ENCODE measurements around the gene ARPC3. TPM values are rescaled to one million over a fixed set of nuclear protein-coding genes. Genes with fewer than 3 reads are reported as not detected.
A peak's percentile ranks its signal among the peaks of the same experiment; 100 is the strongest.

ARPC3 gene
- total and polyA plus RNA-seq, 9 of the 15 experiments (the other 6 are each of a cell fraction or from before 2014, with no cell fraction given) = 74.2 to 575 (median 345) TPM

- TF ChIP-seq THAP12 (CRISPR knock-in tag; IDR thresholded peaks at IDR 0.05) (no peak), HDAC1 (IDR thresholded peaks at IDR 0.05) (peak; percentile 35 to 96; a peak in 2 of 4 replicates), TRIM24 (IDR thresholded peaks at IDR 0.05) (0 out of 4 replicates have a peak, but pooled peaks of 1 of the 2 experiments have one; percentile 9), ZBTB7A (IDR thresholded peaks at IDR 0.05; ENCODE audit: borderline replicate concordance, control insufficient read depth, low read depth, low read length) (peak; percentile 81; the same call in 1 of the 2 replicates), ZNF311 (CRISPR knock-in tag; IDR thresholded peaks at IDR 0.05) (no peak), CTCFL (IDR thresholded peaks at IDR 0.05; ENCODE audit: borderline replicate concordance, insufficient read depth, low read depth, low read length, poor library complexity, severe bottlenecking) (peak; percentile 91), TRIM25 (IDR thresholded peaks at IDR 0.05; ENCODE audit: borderline replicate concordance) (no peak), SMAD3 (CRISPR knock-in tag; conservative IDR thresholded peaks at IDR 0.05) (no peak), SRSF7 (optimal IDR thresholded peaks at IDR 0.05; ENCODE audit: low read depth, low read length) (no peak), YY1 (IDR thresholded peaks at IDR 0.05; ENCODE audit: borderline replicate concordance in 1 of 3, control insufficient read depth in 1 of 3, extremely low read depth in 1 of 3, insufficient read depth in 3 of 3, insufficient read length in 1 of 3, insufficient replicate concordance in 2 of 3, low read depth in 1 of 3, low read length in 2 of 3) (peak; percentile 31 to 91 (median 86))
- TF ChIP-seq, protein P1, sequence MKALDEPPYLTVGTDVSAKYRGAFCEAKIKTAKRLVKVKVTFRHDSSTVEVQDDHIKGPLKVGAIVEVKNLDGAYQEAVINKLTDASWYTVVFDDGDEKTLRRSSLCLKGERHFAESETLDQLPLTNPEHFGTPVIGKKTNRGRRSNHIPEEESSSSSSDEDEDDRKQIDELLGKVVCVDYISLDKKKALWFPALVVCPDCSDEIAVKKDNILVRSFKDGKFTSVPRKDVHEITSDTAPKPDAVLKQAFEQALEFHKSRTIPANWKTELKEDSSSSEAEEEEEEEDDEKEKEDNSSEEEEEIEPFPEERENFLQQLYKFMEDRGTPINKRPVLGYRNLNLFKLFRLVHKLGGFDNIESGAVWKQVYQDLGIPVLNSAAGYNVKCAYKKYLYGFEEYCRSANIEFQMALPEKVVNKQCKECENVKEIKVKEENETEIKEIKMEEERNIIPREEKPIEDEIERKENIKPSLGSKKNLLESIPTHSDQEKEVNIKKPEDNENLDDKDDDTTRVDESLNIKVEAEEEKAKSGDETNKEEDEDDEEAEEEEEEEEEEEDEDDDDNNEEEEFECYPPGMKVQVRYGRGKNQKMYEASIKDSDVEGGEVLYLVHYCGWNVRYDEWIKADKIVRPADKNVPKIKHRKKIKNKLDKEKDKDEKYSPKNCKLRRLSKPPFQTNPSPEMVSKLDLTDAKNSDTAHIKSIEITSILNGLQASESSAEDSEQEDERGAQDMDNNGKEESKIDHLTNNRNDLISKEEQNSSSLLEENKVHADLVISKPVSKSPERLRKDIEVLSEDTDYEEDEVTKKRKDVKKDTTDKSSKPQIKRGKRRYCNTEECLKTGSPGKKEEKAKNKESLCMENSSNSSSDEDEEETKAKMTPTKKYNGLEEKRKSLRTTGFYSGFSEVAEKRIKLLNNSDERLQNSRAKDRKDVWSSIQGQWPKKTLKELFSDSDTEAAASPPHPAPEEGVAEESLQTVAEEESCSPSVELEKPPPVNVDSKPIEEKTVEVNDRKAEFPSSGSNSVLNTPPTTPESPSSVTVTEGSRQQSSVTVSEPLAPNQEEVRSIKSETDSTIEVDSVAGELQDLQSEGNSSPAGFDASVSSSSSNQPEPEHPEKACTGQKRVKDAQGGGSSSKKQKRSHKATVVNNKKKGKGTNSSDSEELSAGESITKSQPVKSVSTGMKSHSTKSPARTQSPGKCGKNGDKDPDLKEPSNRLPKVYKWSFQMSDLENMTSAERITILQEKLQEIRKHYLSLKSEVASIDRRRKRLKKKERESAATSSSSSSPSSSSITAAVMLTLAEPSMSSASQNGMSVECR (CRISPR knock-in tag; IDR thresholded peaks at IDR 0.05) = peak; percentile 95
- TF ChIP-seq, protein P2, sequence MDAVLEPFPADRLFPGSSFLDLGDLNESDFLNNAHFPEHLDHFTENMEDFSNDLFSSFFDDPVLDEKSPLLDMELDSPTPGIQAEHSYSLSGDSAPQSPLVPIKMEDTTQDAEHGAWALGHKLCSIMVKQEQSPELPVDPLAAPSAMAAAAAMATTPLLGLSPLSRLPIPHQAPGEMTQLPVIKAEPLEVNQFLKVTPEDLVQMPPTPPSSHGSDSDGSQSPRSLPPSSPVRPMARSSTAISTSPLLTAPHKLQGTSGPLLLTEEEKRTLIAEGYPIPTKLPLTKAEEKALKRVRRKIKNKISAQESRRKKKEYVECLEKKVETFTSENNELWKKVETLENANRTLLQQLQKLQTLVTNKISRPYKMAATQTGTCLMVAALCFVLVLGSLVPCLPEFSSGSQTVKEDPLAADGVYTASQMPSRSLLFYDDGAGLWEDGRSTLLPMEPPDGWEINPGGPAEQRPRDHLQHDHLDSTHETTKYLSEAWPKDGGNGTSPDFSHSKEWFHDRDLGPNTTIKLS (IDR thresholded peaks at IDR 0.05; ENCODE audit: borderline replicate concordance, low read depth) = peak; percentile 98
Measured at GRCh38 chr12:110449799-110450497, at the start of gene ARPC3 (continued).
